Parathyroid adenoma (tissue), 2 donors: Measurements from ENCODE around the gene PTDSS2.

Experiments
- H2AFZ ChIP-seq: fragments of 300-600 bp; sonication (generic); one replicate; pipeline ENCODE4 v1.7.0; 2017; ENCODE audit warnings: antibody characterized with exemption, mild to moderate bottlenecking
- H3K27ac ChIP-seq: fragments of 300-600 bp; sonication (generic); one replicate; pipeline ENCODE4 v1.7.0; 2017
- H3K27me3 ChIP-seq: fragments of 300-600 bp; sonication (generic); one replicate; pipeline ENCODE4 v1.7.0; 2017; ENCODE audit warnings: low read length; ENCODE audit not compliant: control insufficient read depth, insufficient read depth
- H3K36me3 ChIP-seq: fragments of 300-600 bp; sonication (generic); one replicate; pipeline ENCODE4 v1.7.0; 2017; ENCODE audit warnings: low read length; ENCODE audit not compliant: control insufficient read depth, insufficient read depth
- H3K4me1 ChIP-seq: fragments of 300-600 bp; sonication (generic); one replicate; pipeline ENCODE4 v1.7.0; 2017; ENCODE audit warnings: control low read depth
- H3K4me2 ChIP-seq: fragments of 300-600 bp; sonication (generic); one replicate; pipeline ENCODE4 v1.7.0; 2017; ENCODE audit warnings: low read length
- H3K4me3 ChIP-seq: fragments of 300-600 bp; sonication (generic); one replicate; pipeline ENCODE4 v1.7.0; 2017; ENCODE audit warnings: low read depth, low read length
- H3K79me2 ChIP-seq: fragments of 300-600 bp; sonication (generic); one replicate; pipeline ENCODE4 v1.7.0; 2017; ENCODE audit warnings: control low read depth
- H3K9ac ChIP-seq: fragments of 300-600 bp; sonication (generic); one replicate; pipeline ENCODE4 v1.7.0; 2017; ENCODE audit warnings: mild to moderate bottlenecking
- H3K9me3 ChIP-seq: fragments of 300-600 bp; sonication (generic); one replicate; pipeline ENCODE4 v1.7.0; 2017; ENCODE audit warnings: low read length; ENCODE audit not compliant: control insufficient read depth
- CTCF ChIP-seq: fragments of 300-600 bp; sonication (generic); IDR thresholded peaks from one replicate; pipeline ENCODE4 v1.7.0; 2017; ENCODE audit warnings: antibody characterized with exemption, mild to moderate bottlenecking
- donor health status: primary hyperparathyroidism.

The PTDSS2 gene

GRCh38 chr11:487571-488021 lies 37.5 kb downstream of the PTDSS2 start:
- Histone ChIP-seq H3K4me2 (no peak overlapping the region), H3K9me3 (no peaks in the 10 kb centered on the region), H3K27ac (no peak overlapping the region), H3K4me3 (no peak overlapping the region), H3K36me3 (no peaks in the 10 kb centered on the region), H3K27me3 (no peaks in the 10 kb centered on the region), H2AFZ (no peak overlapping the region), H3K79me2 (peaks cover 5% of the 10 kb centered on the region), H3K4me1 (peaks cover 3% of the 10 kb centered on the region), H3K9ac (no peak overlapping the region)
- no peak for TF ChIP-seq CTCF

GRCh38 chr11:488062-488461 lies 38.0 kb downstream of the PTDSS2 start:
- no peak overlapping the region for H3K27ac ChIP-seq

GRCh38 chr11:488579-488978 lies 38.5 kb downstream of the PTDSS2 start:
- H3K9me3 ChIP-seq: no peaks in the 10 kb centered on the region
- peaks cover 5% of the 10 kb centered on the region for H3K79me2 ChIP-seq
- no peak overlapping the region for H2AFZ ChIP-seq
- no peak for TF ChIP-seq CTCF
- peaks cover 3% of the 10 kb centered on the region for H3K4me1 ChIP-seq
- no peaks in the 10 kb centered on the region for H3K36me3 ChIP-seq
- no peak overlapping the region for H3K9ac ChIP-seq
- H3K4me3 ChIP-seq: no peak overlapping the region
- no peak overlapping the region for H3K27ac ChIP-seq
- no peak overlapping the region for H3K4me2 ChIP-seq
- H3K27me3 ChIP-seq: no peaks in the 10 kb centered on the region

More at GRCh38 chr11:488062-488461, 38.0 kb downstream of the PTDSS2 start:
- Histone ChIP-seq H2AFZ (no peak overlapping the region), H3K4me1 (peaks cover 3% of the 10 kb centered on the region), H3K9me3 (no peaks in the 10 kb centered on the region), H3K4me2 (no peak overlapping the region), H3K9ac (no peak overlapping the region), H3K79me2 (peaks cover 5% of the 10 kb centered on the region), H3K27me3 (no peaks in the 10 kb centered on the region), H3K36me3 (no peaks in the 10 kb centered on the region), H3K4me3 (no peak overlapping the region)
- no peak for TF ChIP-seq CTCF

- TF ChIP-seq CTCF: no peak
These were observed 38.9 kb downstream of the PTDSS2 start for GRCh38 chr11:488992-489391.

GRCh38 chr11:489610-490185 lies 39.6 kb downstream of the PTDSS2 start:
- no peak overlapping the region for H3K4me2 ChIP-seq
- H2AFZ ChIP-seq: no peak overlapping the region
- H3K9me3 ChIP-seq: no peaks in the 10 kb centered on the region
- no peak overlapping the region for H3K9ac ChIP-seq
- H3K27ac ChIP-seq: no peak overlapping the region
- no peaks in the 10 kb centered on the region for H3K36me3 ChIP-seq
- no peaks in the 10 kb centered on the region for H3K27me3 ChIP-seq
- H3K4me3 ChIP-seq: no peak overlapping the region
- no peaks in the 10 kb centered on the region for H3K79me2 ChIP-seq
- peaks cover 3% of the 10 kb centered on the region for H3K4me1 ChIP-seq
- TF ChIP-seq CTCF: no peak

More at GRCh38 chr11:488992-489391, 38.9 kb downstream of the PTDSS2 start:
- Histone ChIP-seq H3K4me1 (peaks cover 3% of the 10 kb centered on the region), H3K79me2 (peaks cover 3% of the 10 kb centered on the region), H3K9me3 (no peaks in the 10 kb centered on the region), H3K27ac (no peak overlapping the region), H3K4me3 (no peak overlapping the region), H3K4me2 (no peak overlapping the region), H3K36me3 (no peaks in the 10 kb centered on the region), H2AFZ (no peak overlapping the region), H3K9ac (no peak overlapping the region), H3K27me3 (no peaks in the 10 kb centered on the region)
